Ammon's horn (tissue), 1 donor: Measurements from ENCODE around the gene ELFN2.

ENCODE experiments used
- DNase-seq: peaks from one replicate; pipeline ENCODE4 v3.0.0-alpha.2; 2016; ENCODE audit warnings: low spot score

The ELFN2 gene

GRCh38 chr22:37355174-37355573 lies 72.1 kb downstream of the ELFN2 start:
- no peak for DNase-seq

GRCh38 chr22:37354670-37355069 lies 72.6 kb downstream of the ELFN2 start:
- no peak for DNase-seq

GRCh38 chr22:37354261-37354660 lies 73.0 kb downstream of the ELFN2 start:
- no peak for DNase-seq

- DNase-seq, result no peak
Measured at GRCh38 chr22:37353839-37354238, 73.4 kb downstream of the ELFN2 start.

GRCh38 chr22:37352481-37352880 lies 74.8 kb downstream of the ELFN2 start:
- no peak for DNase-seq

GRCh38 chr22:37351232-37351631 lies 76.0 kb downstream of the ELFN2 start:
- no peak for DNase-seq

- DNase-seq, result no peak
Measured at GRCh38 chr22:37349043-37349814, 78.0 kb downstream of the ELFN2 start.

- no peak for DNase-seq
Measured at GRCh38 chr22:37346505-37346895, 80.8 kb downstream of the ELFN2 start.

GRCh38 chr22:37345863-37346504 lies 81.3 kb downstream of the ELFN2 start:
- DNase-seq, result no peak

- DNase-seq, result no peak
Measured at GRCh38 chr22:37344735-37345449, 82.4 kb downstream of the ELFN2 start.

GRCh38 chr22:37343863-37344734 lies 83.2 kb downstream of the ELFN2 start:
- no peak for DNase-seq

GRCh38 chr22:37343348-37343747 lies 83.9 kb downstream of the ELFN2 start:
- peak; percentile 47 for DNase-seq

- no peak for DNase-seq
Measured at GRCh38 chr22:37342065-37342464, 85.2 kb downstream of the ELFN2 start.

- DNase-seq, result peak; percentile 27
Measured at GRCh38 chr22:37340331-37341262, 86.7 kb downstream of the ELFN2 start.

GRCh38 chr22:37338539-37339246 lies 88.6 kb downstream of the ELFN2 start:
- DNase-seq, result no peak

GRCh38 chr22:37337204-37337943 lies 89.9 kb downstream of the ELFN2 start:
- no peak for DNase-seq

GRCh38 chr22:37336579-37336978 lies 90.7 kb downstream of the ELFN2 start:
- DNase-seq, result no peak

GRCh38 chr22:37335806-37336199 lies 91.5 kb downstream of the ELFN2 start:
- no peak for DNase-seq
